GM18907 (cell line): Measurements from ENCODE around the gene AQP12A.

ENCODE experiments used
- ATAC-seq: cut with Tn5 transposase; IDR thresholded peaks from one replicate; pipeline ENCODE4 v1.9.1; 2021; ENCODE audit warnings: mild to moderate bottlenecking, moderate library complexity; ENCODE audit not compliant: unreplicated experiment

Gene AQP12A

DNA sequence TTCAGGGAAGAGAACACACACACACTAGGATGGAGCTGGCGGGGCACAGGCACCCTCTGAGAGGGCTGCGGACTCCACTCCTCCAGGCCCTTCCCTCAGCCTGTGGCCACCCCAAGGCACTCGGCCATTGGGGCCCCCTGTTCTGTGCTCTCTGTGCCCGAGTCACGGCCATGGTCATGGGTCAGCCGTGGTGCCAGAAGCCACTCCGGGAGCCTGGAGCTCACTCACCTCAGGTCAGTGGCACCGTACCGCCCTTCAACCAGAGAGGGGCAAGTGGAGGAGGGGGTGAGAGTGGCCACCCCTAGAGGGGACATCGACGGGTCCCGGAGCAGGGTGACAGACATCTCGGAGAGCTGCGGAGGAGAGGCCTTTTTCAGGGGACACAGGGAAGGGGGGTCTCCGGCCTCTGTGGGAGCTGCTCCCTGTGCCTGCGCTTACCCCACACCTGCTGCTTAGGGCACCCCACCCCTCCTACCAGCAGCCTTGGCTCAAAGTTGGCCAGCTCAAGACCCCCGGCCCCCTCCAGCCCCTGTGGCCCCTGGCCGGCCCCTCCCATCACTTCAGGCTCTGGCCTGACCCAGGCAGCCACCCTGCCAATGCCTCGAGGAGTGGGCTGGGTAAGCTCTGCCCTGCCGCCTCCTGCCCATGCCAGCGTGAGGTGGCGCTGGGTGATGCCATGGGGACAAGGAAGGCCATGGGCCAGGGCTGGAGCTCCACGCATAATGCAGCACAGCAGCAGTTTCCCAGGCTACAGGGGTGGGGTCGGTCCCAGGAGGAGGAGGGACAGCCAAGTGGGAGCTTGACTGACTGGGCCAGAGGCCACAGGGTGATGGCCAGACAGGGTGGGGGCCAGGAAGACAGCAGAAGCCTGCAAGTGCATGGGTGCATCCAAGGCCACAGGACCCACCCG lies 29.3 kb downstream of the AQP12A start:
- no peak for ATAC-seq

DNA sequence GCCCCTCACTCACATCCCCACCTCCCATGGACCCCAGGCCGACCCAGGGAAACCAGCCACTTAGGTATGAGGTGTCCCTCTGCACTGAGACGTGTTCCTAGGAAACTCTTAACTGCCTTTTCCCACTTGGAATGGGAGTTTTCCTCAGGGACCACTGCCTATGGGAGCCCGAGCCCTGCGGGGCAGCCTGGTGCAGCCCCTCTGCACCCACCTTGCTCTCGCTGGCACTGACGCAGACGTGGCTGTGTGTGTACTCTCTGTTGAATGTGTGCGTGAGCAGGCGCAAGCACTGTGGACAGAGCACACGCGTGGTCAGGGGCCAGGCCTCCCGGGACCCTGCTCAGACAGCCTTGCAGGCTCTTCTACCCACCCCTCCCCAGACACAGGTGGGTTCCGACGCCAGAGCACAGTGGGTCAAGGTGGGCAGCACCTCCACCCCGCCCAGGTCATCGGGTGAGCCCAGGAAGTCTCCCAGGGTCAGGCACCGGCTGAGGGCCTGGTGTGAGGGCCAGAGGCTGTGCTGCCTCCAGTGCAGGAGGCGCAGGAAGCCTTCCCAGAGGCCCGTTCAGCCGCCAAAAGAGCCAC lies 30.0 kb downstream of the AQP12A start:
- ATAC-seq: no peak

DNA sequence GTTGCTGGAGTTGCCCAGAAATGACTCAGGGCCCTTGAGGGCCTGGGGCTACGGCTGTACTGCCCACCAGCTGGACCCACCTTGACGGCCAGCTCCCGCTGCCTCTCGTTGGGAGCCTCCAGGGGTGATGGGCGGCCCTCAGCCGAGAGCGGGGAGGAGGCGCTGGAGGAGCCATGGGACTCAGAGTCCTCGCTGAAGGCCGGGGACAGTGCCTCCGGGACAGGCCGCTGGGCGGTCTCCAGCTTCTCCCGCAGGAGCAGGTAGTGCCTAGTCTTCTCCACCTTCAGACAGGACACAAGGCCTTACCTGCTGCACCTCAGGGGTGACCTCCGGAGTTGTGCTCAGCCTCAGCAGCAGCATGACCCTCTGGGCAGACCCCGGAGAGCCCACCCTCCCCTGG lies 30.7 kb downstream of the AQP12A start:
- ATAC-seq: no peak

DNA sequence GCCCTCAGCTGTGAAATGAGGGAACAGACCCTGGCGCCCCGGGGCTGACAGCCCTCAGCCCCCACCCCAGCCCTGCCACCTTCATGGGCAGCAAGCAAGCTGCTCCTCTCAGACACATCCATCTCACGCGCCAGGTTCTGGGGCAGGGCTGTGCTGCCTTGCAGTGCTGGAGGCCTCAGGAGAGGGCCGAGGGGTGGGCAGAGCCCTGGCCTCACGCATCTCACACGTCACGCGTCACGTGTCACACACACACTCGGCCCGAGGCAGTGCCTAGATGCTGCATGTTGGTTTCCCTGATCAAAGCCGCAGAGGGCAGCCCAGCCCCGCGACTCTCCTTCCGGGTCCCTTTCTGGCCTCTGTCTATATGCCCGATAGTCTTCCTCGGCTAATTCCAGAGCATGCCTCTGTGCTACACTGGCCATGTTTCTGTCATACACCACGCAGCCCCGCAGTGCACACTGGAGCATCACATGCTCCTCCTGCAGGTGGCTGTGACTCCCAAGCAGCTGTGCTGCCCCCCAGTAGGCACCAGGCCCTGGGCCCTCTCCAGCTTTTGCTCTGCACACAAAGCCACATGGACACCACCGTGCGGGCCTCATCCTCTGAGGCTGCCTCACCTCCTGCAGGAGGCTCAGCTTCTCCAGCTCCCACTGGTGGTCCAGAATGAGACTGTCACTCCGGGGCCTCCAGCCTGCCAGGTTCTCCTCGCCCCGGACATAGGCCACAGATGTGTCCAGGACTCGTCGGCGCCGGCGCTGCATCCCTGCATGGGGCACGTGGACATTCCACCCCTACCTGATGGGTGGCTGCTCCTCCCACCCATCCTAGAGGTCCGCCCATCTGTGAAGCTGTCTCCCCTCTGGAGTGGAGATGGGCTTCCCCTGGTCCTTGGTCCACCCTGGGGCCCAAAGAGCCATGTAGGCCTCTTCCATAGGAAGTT lies 31.4 kb downstream of the AQP12A start:
- no peak for ATAC-seq

DNA sequence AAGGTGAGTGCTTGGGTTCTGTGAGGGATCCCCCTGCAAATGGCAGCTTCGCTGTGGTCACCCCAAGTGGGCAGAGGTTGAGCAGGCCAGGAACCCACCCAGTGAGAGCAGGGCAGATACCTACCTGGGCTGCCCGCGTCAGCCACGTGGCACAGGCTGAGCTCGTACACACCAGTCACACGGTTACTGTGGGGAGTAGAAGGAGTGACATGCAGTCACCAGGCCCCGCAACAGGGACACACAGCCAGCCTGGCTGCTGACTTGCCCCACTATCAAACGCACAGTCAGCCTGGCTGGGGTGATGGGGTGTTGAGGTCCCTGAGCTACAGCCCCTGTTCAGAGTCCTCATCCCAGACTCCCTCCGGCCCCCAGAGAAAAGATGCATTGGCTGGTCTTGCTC lies 32.2 kb downstream of the AQP12A start:
- no peak for ATAC-seq

DNA sequence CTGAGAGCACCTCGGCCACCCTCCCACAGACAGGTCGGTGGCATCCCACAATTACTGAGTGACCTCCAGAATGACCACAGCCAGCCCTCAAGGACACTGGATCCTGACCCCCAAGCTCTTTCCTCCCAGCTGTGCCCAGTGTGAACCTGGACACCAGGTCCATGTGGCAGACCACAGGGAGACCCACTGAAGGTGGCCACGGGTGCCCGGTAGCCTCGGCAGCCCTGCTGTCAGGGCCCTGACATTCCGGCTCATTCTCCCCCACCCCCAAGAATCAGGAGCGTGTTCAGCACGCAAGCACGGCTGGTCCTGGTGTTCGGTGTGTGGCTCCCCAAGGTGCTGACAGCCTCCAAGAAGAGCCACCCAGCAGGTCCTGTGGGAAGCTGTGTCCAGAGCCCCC lies 32.8 kb downstream of the AQP12A start:
- no peak for ATAC-seq

DNA sequence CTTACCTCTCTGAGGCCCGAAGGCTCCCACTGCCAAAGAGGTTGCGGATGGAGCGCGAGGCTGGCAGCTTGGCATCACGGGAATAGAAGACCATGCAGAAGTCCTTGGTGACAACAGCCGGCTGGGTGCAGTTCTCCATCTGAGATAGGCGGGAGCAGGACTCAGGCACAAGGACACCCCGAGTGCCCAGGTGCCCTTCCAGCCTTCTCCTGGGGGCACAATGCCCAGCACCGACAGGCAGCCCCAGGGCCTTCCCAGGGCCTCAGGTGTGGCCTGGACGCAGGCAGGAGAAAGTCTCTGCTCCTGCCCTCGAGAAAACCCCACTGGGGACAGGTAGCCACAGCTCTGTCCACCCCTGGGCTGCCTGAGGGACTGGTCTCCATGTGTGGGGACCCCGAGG lies 33.6 kb downstream of the AQP12A start:
- no peak for ATAC-seq

DNA sequence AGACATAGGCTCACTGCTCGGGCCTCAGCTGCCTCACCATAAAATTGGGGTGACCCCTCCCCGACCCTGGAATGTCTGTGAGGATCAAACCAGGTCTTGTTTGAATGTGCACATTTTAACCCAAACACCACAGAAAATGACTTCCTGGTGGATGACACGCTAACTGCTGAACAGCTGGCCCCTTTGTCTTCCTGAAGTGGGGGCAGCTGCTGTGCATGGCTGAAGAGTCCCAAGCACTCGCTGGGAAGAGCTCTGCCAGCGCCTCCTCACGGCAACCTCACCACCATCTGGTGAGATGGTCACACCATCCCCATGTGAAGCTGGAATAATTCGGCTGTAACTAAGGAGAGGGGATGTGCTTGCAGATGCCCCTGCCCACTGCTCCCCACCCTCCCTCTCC lies 34.0 kb downstream of the AQP12A start:
- no peak for ATAC-seq

DNA sequence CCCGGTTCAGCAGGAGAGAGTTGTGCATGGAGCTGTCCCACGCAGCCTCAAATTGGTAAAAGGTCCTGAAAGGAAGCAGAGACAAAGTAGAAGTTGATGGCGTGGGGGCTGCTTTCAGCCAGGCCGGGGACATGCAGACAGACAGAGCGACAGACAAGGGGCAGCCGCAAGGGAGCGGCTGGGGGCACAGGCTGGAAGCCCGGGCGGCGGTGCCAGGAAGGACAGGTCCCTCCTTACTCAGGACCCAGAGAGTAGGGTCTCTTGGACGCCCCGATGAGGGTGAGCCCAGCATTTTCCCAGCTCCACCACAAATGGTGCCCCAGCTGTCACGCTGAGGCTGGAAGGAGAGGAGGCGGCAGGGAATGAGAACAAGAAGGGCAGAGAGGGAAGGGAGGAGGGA lies 35.2 kb downstream of the AQP12A start:
- ATAC-seq: no peak

DNA sequence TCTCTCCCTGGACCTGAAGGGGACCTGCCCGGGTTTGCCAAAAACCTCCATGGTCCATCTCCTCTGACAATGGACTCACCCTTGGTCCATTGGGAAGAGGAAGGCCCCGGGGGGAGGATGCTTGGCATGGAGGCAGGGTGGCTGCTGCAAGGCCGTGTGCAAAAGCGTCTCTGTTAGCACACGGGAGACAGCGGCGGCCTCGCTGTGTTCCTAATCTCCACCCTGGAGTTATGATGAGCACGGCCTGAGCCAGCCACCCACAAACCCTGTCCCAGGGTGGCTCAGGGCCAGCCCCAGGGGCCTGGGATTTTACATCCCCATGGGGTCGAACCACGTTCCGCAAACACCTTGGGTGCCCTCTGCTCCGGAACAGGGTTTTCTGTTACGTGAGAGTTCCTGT lies 35.8 kb downstream of the AQP12A start:
- no peak for ATAC-seq

DNA sequence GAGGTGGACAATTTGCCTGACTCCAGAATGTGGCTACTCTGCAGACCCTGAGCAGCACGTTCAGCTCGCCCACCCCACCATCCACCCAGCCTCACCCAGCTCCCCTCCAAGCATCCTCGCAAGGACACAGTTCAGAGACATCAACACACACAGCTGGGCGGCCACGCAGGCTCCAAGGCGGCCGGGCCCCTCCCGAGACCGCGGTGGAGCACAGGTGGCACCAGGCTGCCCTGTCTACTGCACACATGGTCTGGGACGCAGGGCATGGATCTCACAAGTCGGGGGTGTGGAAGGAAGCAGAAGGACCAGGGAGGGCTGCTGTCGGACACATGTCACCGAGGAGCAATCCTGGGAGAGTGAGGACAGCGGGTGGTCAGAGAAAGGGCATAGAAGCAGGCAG lies 36.2 kb downstream of the AQP12A start:
- ATAC-seq: no peak

DNA sequence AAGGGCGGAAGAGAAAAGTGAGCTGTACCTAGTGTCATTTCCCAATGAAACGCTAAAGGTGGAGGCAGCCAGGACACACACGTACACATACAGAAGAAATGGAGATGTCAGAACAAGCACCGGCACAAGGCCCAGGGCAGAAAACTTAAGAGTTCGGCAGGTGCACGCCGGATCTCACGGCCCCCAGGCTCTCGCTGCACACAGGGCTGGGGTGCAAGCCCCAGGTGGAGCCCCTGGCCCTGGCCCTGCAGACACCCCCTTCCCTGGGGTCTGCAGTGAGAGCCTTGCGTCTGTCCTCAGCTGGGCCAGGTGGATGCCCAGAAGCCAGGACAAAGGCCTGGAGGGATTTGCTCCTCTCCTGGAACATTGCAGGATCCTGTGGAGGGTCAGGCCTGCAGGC lies 36.7 kb downstream of the AQP12A start:
- no peak for ATAC-seq

DNA sequence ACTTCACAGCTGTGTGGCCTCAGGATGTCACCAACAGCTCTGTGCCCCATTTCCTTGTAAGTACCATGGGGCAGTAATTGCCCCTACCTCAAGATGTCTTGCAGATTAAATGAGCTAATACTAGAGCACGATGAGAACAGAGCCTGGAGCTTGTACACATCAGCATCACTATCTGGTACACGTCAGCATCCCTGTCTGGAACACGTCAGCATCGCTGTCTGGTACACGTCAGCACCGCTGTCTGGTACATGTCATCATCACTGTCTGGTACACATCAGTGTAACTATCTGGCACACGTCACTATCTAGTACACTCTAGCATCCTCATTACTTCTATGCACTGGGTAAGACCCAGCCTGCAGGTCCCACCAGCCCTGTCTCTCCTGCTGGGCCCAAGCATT lies 37.2 kb downstream of the AQP12A start:
- ATAC-seq: no peak

DNA sequence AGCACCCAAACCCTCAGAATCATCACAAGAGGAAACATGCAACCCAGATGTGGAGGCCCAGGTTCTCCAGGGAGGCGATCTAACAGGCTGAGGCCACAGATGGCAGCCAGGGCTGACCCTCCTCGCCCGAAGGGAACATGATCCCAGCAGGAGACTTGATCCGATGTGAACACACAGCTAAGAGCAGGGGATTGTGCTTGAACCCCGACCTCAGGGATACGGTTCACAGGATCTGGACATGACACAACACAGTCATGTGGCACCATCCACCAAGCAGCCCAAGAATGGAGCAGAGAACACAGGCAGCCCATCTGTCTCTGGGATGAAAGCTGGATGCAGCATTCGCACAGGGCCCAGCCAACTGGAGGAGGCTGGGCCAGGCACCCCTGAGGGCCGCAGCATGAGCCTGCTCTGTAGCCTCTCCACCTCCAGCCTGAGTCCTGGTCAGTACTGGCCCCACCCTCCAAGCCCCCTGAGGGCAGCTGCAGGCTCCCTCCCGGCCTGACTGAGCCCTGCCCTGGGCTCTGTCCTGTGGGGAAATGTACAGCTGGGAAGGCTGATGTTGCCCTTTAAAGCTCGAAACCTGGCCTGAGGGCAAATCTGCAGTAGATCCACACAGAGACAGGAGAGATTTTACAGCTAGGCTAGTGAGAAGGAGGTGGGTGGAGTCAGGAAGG lies 39.0 kb downstream of the AQP12A start:
- no peak for ATAC-seq

DNA sequence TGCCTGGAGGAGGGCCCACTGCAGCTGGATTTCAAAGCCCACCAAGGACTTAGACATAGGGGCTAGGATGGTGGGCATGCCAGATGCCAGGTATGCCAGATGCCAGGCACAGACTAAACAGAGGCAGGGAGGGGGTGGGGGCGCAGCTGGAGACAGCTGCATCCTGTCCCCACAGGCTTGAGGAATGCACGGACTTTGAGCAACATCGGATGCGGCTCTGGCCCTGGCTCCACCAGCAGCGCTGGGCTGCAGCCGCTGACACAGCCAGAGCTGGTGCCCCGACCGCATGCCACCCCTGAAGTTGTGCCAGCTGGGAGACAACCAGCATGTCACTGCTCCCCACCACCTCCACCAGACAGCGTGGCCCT lies 39.5 kb downstream of the AQP12A start:
- ATAC-seq: no peak

DNA sequence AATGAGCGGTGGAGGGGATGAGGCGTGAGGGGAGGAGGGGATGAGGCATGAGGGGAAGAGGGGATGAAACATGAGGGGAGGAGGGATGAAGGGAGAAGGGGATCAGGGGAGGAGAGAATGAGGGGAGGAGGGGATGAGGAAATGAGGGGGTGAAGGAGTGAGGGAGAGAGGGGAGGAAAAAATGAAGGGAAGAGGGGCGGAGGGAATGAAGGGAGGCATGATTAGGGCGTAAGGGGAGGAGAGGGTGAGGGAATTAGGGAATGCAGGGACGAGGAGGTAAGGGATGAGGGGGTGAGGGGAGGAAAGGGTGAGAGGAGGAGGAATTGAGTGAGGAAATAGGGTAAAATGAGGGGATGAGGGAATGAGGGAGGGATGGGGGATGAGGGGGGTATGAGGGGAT lies 40.5 kb downstream of the AQP12A start:
- no peak for ATAC-seq

DNA sequence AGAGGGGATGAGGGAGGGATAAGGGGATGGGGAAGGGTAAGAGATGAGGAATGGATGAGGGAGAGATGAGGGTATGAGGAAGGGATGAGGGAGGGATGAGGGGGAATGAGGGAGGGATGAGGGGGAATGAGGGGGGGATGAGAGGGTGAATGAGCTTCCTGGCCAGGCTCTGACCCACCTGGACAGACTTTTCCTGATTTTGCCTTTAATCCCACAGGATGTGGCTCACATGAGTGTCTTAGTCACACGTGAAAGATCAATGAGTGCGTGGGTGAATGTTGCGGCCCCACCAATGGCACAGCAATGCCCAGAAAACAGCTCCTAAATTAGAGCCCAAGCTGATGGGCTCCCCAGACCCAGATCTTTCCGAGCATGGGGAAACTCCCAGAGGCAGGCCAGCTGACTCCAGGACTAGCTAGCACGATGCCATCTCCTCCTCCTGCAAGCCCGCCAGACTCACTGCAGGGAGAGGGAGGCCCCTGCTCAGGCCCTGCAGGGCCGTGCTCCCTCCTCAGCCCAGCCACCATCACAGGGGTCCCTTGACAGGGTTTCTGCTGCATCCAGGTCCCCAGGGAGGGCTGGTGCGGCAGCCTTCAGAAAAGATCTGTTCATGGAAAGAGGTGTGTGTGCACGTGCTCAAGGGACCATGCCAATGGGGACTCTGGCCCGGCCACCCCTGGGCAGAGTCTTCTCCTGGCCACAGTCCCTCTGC lies 41.4 kb downstream of the AQP12A start:
- ATAC-seq: no peak

DNA sequence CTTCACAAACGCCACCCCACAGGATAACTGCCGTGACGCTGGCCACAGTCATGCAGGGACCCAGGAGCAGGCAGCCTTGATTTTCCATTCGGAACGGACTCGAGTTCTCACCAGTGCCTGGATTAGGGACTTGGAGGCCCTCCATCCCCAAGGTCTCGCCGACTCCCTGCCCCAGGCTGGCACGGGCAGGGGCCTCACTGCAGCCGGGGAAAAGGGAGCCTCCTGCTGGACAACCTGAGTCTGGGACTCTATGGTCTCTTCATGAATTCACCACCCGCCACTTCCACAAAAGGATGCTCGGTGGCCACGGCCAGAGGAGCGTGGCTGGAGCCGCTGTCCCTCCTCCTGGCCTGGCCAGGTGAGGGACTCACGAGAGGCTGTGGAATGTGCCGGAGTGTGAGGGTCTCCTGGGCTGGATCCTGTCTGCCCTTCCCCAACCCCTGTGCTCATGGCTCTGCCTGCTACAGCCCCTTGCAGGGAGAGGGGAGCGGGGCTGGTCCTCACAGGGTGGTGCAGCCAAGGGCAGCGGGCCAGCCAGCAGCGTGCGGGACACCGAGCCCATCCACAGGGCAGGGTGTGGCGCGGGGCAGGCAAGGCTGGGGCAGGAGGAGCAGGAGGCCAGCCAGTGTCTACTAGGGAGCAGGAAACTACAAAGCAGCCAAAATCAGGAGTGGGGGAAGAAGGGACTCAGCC lies 42.3 kb downstream of the AQP12A start:
- no peak for ATAC-seq

DNA sequence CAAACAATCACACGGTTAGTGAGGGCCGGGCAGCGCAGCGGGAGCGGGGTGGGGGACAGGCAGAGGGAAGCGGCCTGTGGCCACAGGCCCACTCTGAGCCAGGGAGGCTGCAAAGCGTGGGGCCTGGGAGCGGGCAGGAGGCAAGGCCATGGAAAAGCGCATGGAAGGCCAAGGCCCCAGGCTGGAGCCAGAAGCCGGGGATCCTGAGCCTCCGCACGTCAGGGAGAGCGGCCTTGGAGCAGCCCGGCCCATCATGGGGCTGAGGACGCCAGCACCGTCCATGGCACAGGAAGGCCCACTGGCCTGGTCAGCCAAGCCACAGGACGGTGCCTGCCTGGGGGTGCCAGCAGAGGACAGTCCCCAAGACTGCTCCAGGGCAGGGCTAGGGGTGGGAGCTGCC lies 43.1 kb downstream of the AQP12A start:
- no peak for ATAC-seq

DNA sequence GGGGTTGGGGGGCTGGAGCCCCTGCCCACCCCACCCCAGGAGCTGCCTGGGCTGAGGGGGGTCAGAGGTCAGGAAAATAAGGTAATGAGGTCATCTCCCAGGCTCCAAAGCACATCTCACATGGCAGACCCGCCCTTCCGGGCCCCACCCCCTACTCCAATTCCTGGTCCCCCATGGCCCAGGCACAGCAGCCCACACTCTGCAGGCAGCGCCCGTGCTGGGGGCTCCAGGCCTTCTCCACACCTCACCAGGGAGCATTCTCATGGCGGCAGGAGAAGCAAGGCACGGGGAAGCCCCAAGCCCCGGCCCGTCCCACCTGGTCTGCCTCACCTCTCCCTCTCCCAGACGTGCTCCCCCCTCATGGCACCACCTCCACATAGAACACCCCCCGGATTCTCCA lies 43.8 kb downstream of the AQP12A start:
- no peak for ATAC-seq
